Stimulated activated CD4-positive, alpha-beta T cell treated with anti-CD3 and anti-CD28 coated beads, Interleukin-4, amount 100 ng/mL, for 48 hours (primary cell): ENCODE results near the gene TEP1.
A peak's percentile ranks its signal among the peaks of the same experiment; 100 is the strongest.
"Not testable (repeated sequence)": the region's sequence is repeated elsewhere in the genome, so short reads cannot be mapped to it uniquely, and the experiment has no call there.

Experiments
- DNase-seq, 2 donors: peaks; one replicate each; pipeline ENCODE4 v3.0.0-alpha.2; 2020; ENCODE audit warnings: low read depth in 2 of 2

TEP1 gene

GRCh38 chr14:20343092-20343861 is 70.0 kb downstream of the TEP1 start, which contains the start of gene PARP2:
Gene PARP2, plus strand, starts transcription at chr14:20343635. Its CDS starts 7 bp downstream, at chr14:20343642.
- peak; percentile 94 to 95 for DNase-seq

DNA sequence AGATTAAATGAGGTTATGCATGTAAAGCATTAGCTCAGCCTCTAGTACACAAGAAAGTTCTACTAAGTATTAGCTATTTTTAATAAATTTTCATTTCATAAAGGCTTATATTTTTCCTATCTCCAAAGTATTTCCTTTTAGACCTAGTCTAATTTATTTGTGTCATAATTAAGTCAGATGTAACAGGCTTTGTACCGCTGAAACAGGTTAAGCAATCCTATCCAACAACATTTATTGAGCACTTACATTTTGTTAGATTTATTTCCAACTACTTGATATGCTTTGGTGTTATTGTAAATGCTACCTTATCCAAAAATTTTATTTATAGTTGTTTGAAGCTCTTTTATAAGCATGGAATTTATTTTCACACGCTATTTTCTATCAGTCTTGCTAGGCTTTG is 71.7 kb downstream of the TEP1 start:
- DNase-seq, result no peak

GRCh38 chr14:20341032-20341431 is 72.3 kb downstream of the TEP1 start:
- DNase-seq, result not testable (repeated sequence)

- DNase-seq, result no peak
Measured at GRCh38 chr14:20334017-20334416, 79.3 kb downstream of the TEP1 start.

- DNase-seq, result no peak
Measured at GRCh38 chr14:20333494-20333841, 79.8 kb downstream of the TEP1 start.

GRCh38 chr14:20332788-20333493 is 80.4 kb downstream of the TEP1 start, which contains the start of gene CCNB1IP1:
Gene CCNB1IP1, minus strand, starts transcription at chr14:20333279. Its CDS starts 16,756 bp downstream, at chr14:20316523.
- peak; percentile 6 to 41 for DNase-seq

- DNase-seq, result no peak
Measured at GRCh38 chr14:20332431-20332787, 80.9 kb downstream of the TEP1 start.

GRCh38 chr14:20331053-20331613 is 82.2 kb downstream of the TEP1 start:
- DNase-seq, result no peak

- no peak for DNase-seq
Measured at GRCh38 chr14:20329355-20329754, 83.9 kb downstream of the TEP1 start.

- no peak for DNase-seq
Measured at GRCh38 chr14:20328705-20329104, 84.6 kb downstream of the TEP1 start.

DNA sequence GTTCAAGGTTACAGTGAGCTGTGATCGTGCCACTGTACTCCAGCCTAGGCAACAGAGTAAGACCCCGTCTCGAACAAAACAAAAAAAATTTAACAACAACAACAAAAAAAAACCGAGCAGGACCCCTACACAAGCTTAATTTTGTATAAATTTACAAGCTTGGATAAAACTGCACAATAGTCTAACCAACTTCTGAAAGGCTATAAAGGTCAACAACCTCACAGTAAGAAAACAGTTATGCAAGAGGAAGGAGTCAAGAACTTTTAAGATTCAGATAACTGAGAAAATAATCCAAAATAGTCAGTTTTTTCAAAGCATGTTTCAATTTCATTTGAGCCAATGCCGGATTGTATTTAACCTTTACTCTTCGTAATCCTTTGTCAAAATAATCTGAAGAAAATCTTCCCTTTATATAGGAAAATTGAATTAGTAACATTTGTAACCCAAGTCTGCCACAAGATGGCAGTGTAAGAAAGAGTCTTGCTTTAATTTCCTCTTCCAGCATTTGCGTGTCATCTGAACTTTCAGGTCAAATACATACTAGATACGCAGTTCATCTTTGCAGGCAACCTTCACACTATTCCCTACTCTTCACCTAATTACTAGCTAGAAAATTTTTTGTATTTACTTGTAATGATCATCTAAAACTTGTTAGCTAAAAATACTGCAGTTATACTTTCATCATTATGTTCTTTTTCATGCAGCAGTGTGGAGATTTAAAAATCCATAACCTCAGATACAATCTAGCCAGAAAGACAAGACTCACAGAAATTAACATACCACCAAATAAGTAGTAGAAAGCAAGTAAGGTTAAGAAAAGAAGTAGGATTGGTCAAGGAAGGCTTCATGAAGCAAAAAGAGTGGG is 86.1 kb downstream of the TEP1 start:
- no peak for DNase-seq

- no peak for DNase-seq
Measured at GRCh38 chr14:20317720-20318119, 95.6 kb downstream of the TEP1 start.
